NOMO-1 treated with dmso at 0.1 percent for 144 hours (cell line): ENCODE data around the gene LRP2.
"Not testable (repeated sequence)": the region's sequence is repeated elsewhere in the genome, so short reads cannot be mapped to it uniquely, and the experiment has no call there.

ENCODE experiments used
- DNase-seq: peaks from one replicate; lab custom pipeline; 2025; ENCODE audit not compliant: unreplicated experiment; lab: John Stamatoyannopoulos, UW

Gene LRP2

DNA sequence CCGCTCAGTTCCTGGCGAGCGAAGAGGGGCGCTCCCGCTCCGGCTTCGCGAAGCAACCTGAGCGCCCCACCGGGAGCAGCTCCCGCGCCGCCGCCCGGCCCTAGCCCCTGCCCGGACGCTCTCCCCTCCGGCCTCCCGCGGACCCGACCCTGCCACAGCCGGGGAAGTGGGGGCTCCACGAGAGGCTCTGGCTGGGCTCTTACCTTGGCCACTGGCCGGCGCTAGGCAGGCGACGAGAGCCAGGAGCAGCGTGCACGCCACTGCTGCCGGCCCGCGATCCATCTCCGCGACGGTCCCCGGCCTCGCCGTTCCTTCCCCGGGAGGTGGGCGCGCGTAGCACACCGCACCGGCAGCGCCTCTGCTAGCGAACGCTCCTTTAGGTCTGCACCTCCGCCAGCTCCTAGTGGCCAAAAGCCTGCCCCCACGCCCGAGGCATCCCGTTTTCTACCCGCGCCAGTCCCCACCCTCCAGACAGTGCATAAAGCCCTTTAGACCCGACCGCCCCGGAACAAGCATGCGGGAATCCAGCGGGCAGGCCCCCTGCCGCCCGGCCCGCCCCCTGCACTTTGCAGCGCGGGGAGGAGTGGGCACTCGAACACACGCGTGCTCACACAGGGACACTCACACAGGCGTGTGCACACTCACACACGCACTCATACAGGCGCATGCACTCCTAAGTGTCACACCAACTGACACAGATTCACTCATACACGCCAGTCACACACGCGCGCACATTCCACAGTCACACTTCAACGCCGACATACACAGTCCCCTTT, at the start of gene LRP2:
Gene LRP2, minus strand, starts transcription at position 417 of the 776 bp plus-strand sequence. Its CDS starts 135 bp downstream, at position 282.
- no peak for DNase-seq

GRCh38 chr2:169406891-169407290, 44.6 kb upstream of the LRP2 start:
- DNase-seq: no peak

GRCh38 chr2:169399491-169399890, 37.2 kb upstream of the LRP2 start:
- not testable (repeated sequence) for DNase-seq

DNA sequence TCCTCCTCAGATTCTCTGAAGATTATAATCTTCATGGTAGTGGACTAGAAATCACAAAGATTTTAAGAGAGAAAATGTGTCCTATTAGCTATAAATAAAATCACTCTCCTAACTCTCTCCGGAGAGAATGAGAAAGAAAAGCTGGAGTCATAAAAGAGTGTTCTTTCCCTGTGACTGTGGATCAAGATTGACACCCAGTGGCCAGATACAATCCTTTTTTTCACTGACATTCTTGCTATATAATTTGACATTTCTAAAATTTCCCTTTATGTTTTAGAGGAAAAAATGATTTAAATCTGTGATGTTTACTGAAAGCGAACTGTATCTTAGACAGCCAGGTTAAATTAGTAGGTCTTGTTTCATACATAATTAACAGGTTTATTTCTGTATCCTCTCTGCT, 35.4 kb upstream of the LRP2 start:
- DNase-seq: no peak

DNA sequence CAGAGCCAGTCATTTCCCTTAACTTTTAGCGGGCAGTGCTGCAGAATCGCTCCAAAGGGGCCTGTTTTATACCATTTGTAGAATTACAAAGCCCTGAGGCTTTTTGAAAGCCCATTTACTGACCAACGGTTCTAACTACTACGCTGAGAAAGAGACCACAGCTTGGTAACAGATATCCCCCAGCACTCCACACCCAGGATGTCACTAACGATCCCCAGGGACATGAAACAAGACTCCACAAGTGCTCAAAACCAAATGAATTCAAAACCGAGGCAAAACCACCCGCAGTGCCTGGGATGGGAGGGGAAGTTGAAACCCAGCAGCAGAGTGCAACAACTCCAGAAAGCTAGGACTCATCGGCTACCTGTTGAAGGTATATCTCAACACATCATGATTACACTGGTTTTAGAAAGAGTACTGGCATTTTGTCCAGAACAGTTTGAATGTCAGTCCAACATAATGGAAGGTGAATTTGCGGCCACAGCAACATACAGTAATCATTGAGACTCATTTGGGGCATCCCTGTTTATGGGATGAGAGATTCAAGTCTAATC, 33.6 kb upstream of the LRP2 start:
- no peak for DNase-seq

DNA sequence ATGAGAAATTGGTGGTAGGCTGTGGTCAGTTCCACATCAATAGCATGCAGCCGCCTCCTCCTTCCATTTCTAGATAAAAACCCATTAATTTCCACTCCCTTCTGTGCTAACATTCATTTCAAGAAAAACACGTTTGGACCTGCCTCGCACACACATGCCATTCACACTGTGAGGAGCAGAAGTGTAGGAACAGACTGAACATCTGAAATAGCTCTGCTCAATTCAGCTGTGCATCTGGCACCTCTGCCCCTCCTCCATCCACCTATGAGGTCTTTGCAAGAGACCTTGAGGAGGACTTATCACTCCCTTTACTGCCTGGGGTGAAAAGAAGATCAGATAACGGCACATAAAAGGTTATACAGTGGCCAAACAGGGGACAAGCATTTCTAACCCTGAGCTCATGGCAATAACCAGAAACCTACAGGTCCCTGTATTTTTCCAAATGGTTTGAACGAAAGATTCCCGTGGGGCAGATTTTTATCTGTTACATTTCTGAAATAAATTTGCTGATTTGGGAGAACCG, 30.8 kb upstream of the LRP2 start:
- no peak for DNase-seq

- DNase-seq: no peak
These were observed 28.9 kb upstream of the LRP2 start for GRCh38 chr2:169391236-169391635.

GRCh38 chr2:169388161-169388560, 25.8 kb upstream of the LRP2 start:
- no peak for DNase-seq

DNA sequence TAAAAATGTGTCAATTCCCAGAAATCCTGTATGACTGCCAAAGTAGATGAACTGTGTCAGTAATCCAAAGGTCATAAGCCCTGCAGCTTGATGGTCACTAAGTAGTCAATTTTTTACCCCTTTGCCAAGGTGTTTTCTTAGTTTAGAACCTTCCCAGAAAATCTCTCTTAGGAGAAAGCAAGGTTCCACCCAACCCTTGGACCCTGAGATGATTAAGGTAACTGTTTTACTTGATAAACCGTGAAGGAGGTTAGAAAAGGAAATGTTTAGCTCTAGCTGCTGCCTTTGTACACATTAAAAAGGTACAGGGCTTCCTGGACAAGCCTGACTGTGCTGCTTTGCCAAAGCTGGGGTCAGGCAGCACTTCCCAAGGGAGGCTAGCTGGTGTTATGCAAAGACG, 24.4 kb upstream of the LRP2 start:
- no peak for DNase-seq

- no peak for DNase-seq
These were observed 22.5 kb upstream of the LRP2 start for GRCh38 chr2:169384816-169385215.

GRCh38 chr2:169372561-169372960, 10.2 kb upstream of the LRP2 start:
- no peak for DNase-seq

- DNase-seq: no peak
These were observed 3.7 kb upstream of the LRP2 start for GRCh38 chr2:169366066-169366465.

GRCh38 chr2:169365029-169365480, 2.7 kb upstream of the LRP2 start:
- DNase-seq: no peak

GRCh38 chr2:169363560-169364150, 1.3 kb upstream of the LRP2 start:
- DNase-seq: no peak

GRCh38 chr2:169362894-169363559, 693 bp upstream of the LRP2 start:
- no peak for DNase-seq

DNA sequence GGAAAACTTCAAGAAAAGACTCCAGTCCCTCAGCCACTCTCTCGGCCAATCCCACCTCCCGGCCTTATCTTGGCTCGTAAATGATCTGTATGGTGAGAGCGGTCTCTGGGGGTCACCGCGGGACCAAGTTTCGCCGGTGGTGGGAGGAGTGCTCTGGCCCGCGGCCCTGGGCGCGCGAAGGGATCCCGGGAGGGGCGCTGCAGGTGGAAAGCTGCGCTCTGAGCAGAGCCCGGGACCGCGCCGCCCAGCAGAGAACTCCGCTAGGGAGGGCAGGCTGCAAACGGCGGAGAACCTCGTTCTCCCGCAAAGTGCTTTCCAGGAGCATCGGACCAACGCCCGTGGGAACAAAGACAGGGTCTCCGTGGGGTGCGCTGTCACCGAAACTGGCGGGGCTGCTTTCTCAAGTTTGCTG, 622 bp downstream of the LRP2 start:
- DNase-seq: no peak

DNA sequence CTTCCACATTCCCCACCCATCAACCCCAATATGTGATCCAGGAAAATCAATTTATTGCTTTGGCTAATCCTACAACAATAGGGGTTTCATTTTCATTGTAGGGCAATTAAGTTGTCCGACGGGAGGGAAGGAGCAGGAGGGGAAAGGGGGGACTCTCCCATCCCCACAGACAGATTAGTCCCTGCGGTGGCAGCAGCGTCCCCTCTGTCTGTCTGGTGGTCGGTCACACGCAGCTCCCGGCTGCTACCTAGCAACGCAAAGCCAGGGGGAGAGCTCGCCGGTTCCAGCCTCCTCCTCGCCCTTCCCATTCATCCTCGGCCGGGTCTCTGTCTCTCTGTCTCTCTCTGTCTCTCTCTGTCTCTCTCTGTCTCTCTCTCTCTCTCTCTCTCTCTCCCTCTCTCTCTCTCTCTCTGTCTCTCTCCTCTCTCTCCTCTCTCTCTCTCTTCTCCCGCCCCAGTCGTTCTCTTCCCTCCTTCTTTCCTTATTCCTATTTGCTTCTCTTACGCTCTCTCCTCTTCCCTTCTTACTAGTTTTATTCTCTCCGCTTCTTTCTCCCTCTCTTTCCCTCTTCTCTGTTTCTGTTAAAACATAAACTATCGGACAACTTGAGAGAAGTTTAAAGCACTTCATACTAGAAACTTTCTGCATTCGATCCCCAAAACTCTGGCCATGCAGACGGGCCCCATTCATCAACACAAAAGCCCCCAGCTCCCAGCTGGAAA, 1.2 kb downstream of the LRP2 start:
- no peak for DNase-seq

DNA sequence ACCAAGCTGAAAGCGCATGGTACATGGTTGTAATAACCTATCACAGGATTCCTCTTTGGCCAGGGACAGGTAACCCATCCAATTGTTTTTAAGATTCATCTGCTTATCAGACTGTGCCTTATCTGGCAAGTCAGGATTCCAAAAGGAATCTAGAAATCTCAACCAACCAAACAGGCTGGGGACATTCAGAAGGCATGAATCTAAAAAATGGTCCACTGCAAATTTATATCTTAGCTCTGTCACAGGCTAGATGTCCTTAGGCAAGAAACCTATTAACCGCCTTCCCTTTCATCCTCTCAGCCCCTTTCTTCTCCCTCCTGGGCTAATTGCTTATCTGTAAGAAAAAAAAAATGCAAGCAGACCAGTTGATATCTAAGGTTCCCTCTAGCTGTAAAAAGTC, 4.3 kb downstream of the LRP2 start:
- DNase-seq: no peak

DNA sequence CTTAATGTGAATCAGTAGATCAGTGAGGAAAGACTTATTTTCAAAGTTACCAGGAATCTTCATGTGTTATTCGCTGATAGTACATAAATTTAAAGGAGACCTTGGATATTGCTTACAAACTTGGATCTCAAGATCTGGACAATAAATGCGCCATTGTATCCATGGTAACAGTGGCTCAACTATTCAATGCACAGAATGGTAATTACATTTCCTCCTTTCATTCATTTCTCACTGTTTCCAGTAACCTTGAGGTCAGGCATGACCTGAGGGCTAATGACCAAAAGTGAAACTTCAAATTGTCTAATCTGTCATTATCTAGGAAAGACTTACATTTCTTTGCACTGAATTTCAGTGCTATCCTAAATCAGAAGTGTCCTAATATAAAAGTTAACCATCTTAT, 8.1 kb downstream of the LRP2 start:
- DNase-seq: no peak

DNA sequence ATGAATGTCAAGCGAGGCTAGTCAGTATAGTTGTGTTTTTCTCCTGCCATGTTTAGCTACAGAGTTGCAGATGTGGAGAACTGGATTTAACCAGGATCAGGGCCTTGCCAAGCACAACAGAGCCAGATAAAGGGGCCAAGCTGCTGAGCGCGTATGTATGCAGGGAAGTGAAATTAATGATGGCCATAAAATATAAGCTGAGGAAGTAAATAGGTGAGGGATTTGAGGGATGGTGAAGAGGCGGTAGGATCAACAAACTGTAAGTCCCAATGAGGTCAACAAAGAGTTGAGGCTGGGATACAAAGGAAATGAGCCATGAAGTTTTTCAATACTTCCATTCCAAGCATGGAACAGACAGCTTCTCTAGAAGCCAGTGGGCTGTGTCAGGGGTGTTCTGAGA, 10.6 kb downstream of the LRP2 start:
- DNase-seq: no peak

DNA sequence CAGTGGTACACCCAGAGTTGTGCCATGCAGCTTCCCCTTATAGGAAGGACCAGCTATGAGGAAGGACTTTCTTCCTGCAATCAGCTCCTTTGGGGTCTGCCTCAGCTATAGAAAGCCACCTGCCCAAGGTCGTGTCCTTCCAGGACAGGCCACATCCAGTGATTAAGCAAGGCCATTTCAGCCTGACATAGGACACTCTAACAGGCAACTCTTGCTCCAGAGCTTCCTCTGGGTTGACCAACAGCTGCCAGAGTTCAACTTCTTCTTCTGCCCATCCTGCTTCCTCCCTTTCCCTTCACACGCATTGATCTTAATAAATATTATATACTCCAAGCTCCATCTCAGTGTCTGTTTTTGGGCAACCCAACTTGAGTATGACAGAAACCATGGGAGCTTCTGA, 12.8 kb downstream of the LRP2 start:
- DNase-seq: no peak
